ENCODE results near the gene TSHZ2.
"Not testable (repeated sequence)": the region's sequence is repeated elsewhere in the genome, so short reads cannot be mapped to it uniquely, and the experiment has no call there.

- not testable (repeated sequence) for TF ChIP-seq CTCF, POLR2A (IDR thresholded peaks at IDR 0.05)
Measured at GRCh38 chr20:53532654-53533312, 560.6 kb downstream of the TSHZ2 start.
